Immature natural killer cell (primary cell): Measurements from ENCODE around the gene FAM156B. TPM values are rescaled to one million over a fixed set of nuclear protein-coding genes. Genes with fewer than 3 reads are reported as not detected.
"Not testable (repeated sequence)": the region's sequence is repeated elsewhere in the genome, so short reads cannot be mapped to it uniquely, and the experiment has no call there.

Experiments
- DNase-seq, 3 donors: peaks; one replicate each; pipeline ENCODE4 v3.0.0; 2022; ENCODE audit warnings: mixed read lengths in 1 of 3
- H3K27ac Mint-ChIP-seq, 6 donors: one replicate each; pipeline ENCODE4 v1.8.0; 2020; ENCODE audit warnings: mixed read lengths in 6 of 6, mild to moderate bottlenecking in 5 of 6, inconsistent platforms in 4 of 6, moderate library complexity in 3 of 6
- H3K27me3 Mint-ChIP-seq, 3 donors: one replicate each; pipeline ENCODE4 v1.8.0; 2020 to 2021; ENCODE audit warnings: low read depth in 3 of 3, mild to moderate bottlenecking in 3 of 3, mixed read lengths in 3 of 3, moderate library complexity in 3 of 3, inconsistent platforms in 1 of 3
- H3K36me3 Mint-ChIP-seq, 3 donors: one replicate each; pipeline ENCODE4 v1.8.0; 2020; ENCODE audit warnings: mixed read lengths in 3 of 3, inconsistent platforms in 2 of 3, mild to moderate bottlenecking in 2 of 3
- H3K4me1 Mint-ChIP-seq, 2 donors: one replicate each; pipeline ENCODE4 v1.8.0; 2020; ENCODE audit warnings: inconsistent platforms in 2 of 2, mild to moderate bottlenecking in 2 of 2, mixed read lengths in 2 of 2, moderate library complexity in 1 of 2
- H3K4me3 Mint-ChIP-seq, 5 donors: one replicate each; pipeline ENCODE4 v1.8.0; 2020; ENCODE audit warnings: mild to moderate bottlenecking in 5 of 5, mixed read lengths in 5 of 5, inconsistent platforms in 3 of 5, moderate library complexity in 3 of 5
- H3K9me3 Mint-ChIP-seq, 6 donors: one replicate each; pipeline ENCODE4 v1.8.0; 2020; ENCODE audit warnings: mild to moderate bottlenecking in 6 of 6, mixed read lengths in 6 of 6, inconsistent platforms in 4 of 6, moderate library complexity in 3 of 6
- polyA plus RNA-seq, 3 donors: library from polyadenylated mRNA; unstranded; fragments of 300-500 nt; fragmentation: Illumina TruSeq; gene quantifications; one replicate each; pipeline ENCODE4 v1.2.3, GENCODE V29; 2021

The FAM156B gene
- polyA plus RNA-seq, 3 donors from 2014 or later: 3.0 to 12.2 (median 6.9) TPM

- not testable (repeated sequence) for DNase-seq, H3K4me1 Mint-ChIP-seq, H3K27me3 Mint-ChIP-seq, H3K27ac Mint-ChIP-seq, H3K4me3 Mint-ChIP-seq, H3K36me3 Mint-ChIP-seq, H3K9me3 Mint-ChIP-seq
Measured at GRCh38 chrX:52941728-52942127, 44.6 kb downstream of the FAM156B start.

GRCh38 chrX:52945838-52946494 is 48.8 kb downstream of the FAM156B start:
- not testable (repeated sequence) for H3K9me3 Mint-ChIP-seq, H3K27ac Mint-ChIP-seq, H3K36me3 Mint-ChIP-seq, H3K4me3 Mint-ChIP-seq, DNase-seq, H3K4me1 Mint-ChIP-seq, H3K27me3 Mint-ChIP-seq

GRCh38 chrX:52947501-52947900 is 50.4 kb downstream of the FAM156B start:
- H3K27ac Mint-ChIP-seq, H3K9me3 Mint-ChIP-seq, H3K27me3 Mint-ChIP-seq, H3K4me1 Mint-ChIP-seq, H3K36me3 Mint-ChIP-seq, DNase-seq, H3K4me3 Mint-ChIP-seq: not testable (repeated sequence)

GRCh38 chrX:52948265-52948664 is 51.1 kb downstream of the FAM156B start:
- H3K36me3 Mint-ChIP-seq, H3K27ac Mint-ChIP-seq, DNase-seq: not testable (repeated sequence)

GRCh38 chrX:52949325-52949724 is 52.2 kb downstream of the FAM156B start:
- not testable (repeated sequence) for H3K27ac Mint-ChIP-seq, H3K36me3 Mint-ChIP-seq, DNase-seq, H3K4me1 Mint-ChIP-seq, H3K27me3 Mint-ChIP-seq, H3K9me3 Mint-ChIP-seq, H3K4me3 Mint-ChIP-seq

More at GRCh38 chrX:52948265-52948664, 51.1 kb downstream of the FAM156B start:
- H3K27me3 Mint-ChIP-seq, H3K9me3 Mint-ChIP-seq, H3K4me1 Mint-ChIP-seq, H3K4me3 Mint-ChIP-seq: not testable (repeated sequence)

- not testable (repeated sequence) for H3K9me3 Mint-ChIP-seq, DNase-seq, H3K27me3 Mint-ChIP-seq, H3K4me1 Mint-ChIP-seq, H3K27ac Mint-ChIP-seq, H3K36me3 Mint-ChIP-seq, H3K4me3 Mint-ChIP-seq
Measured at GRCh38 chrX:52949884-52950283, 52.8 kb downstream of the FAM156B start.

Other genes starting within 250 kb of the FAM156B start
- not detected for gene SSX7, start 242.4 kb upstream of the FAM156B start, polyA plus RNA-seq
- gene SSX2, start 190.2 kb upstream of the FAM156B start, polyA plus RNA-seq: not detected
- gene SSX2B, start 146.1 kb upstream of the FAM156B start, polyA plus RNA-seq: not detected
- not detected for gene SPANXN5, start 99.9 kb upstream of the FAM156B start, polyA plus RNA-seq
- not detected for gene XAGE5, start 86.0 kb upstream of the FAM156B start, polyA plus RNA-seq
- not detected for gene XAGE3, start 29.2 kb upstream of the FAM156B start, polyA plus RNA-seq
- 1 to 10 TPM; 4.6 to 6.4 (median 5.6) TPM for gene FAM156A, start 61.2 kb downstream of the FAM156B start, polyA plus RNA-seq
- not detected for gene GPR173, start 151.5 kb downstream of the FAM156B start, polyA plus RNA-seq
- gene TSPYL2, start 185.0 kb downstream of the FAM156B start, polyA plus RNA-seq: 10 to 100 TPM in 1 of 3 donors, 1 to 10 TPM in 2; 3.0 to 10.8 (median 8.4) TPM
- gene KANTR, start 196.8 kb downstream of the FAM156B start, polyA plus RNA-seq: 1 to 10 TPM in 1 of 3 donors, under 1 TPM in 1, not detected in 1; 0.56 to 2.3 TPM